GM10266 (cell line): Measurements from ENCODE around the gene ARHGAP4.
A peak's percentile ranks its signal among the peaks of the same experiment; 100 is the strongest.

Source experiments
- DNase-seq: peaks from one replicate; pipeline ENCODE4 v3.0.0; 2012; ENCODE audit errors: extremely low spot score
- CTCF ChIP-seq: IDR thresholded peaks from 2 replicates; pipeline ENCODE4 v1.5.1; 2012; ENCODE audit warnings: mild to moderate bottlenecking, low read depth; ENCODE audit not compliant: control insufficient read depth, insufficient read depth; ENCODE audit errors: missing control alignments

ARHGAP4 gene

DNA sequence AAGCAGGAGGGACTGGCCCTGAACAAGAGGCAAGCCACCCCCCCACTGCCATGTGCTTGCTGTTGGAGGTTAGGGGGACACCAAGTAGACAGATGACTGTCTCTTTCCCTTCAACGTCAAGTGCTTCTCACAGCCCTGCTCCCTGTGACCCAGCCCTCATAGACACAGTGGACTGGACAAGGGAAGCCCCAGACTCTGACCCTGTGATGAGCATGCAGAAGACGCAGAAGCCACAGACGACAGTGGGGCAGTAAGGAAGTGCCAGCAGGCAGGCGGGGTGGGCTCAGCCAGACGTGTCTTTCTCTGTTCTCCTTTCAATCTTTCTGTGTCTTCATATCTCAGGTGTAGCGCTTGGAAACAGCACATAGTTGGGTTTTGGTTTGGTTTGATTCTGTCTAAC is 37.7 kb downstream of the ARHGAP4 start:
- no peak for DNase-seq
- no peak for TF ChIP-seq CTCF

DNA sequence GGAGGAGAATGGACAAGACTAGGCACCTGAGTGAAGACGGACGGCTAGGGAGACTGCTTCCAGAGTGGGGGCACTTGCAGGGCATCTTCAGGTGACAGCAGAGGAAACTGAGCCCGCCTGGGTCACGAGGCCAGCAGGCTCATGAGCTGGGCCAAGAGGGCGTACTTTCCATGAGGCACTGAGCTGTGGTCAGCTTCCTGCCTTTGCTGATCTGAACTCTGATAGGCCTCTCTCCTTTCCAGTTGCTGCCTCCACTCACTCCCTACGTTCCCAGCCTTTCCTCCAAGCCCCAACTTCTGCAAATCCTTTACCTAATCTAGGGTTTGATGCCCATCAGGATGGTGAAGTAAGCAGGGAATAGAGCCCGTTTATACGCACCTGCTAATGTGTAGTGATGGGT is 38.7 kb downstream of the ARHGAP4 start:
- no peak for TF ChIP-seq CTCF
- DNase-seq = no peak

- TF ChIP-seq CTCF = no peak
- DNase-seq = no peak
These were observed 39.1 kb downstream of the ARHGAP4 start for GRCh38 chrX:153886915-153887314.

DNA sequence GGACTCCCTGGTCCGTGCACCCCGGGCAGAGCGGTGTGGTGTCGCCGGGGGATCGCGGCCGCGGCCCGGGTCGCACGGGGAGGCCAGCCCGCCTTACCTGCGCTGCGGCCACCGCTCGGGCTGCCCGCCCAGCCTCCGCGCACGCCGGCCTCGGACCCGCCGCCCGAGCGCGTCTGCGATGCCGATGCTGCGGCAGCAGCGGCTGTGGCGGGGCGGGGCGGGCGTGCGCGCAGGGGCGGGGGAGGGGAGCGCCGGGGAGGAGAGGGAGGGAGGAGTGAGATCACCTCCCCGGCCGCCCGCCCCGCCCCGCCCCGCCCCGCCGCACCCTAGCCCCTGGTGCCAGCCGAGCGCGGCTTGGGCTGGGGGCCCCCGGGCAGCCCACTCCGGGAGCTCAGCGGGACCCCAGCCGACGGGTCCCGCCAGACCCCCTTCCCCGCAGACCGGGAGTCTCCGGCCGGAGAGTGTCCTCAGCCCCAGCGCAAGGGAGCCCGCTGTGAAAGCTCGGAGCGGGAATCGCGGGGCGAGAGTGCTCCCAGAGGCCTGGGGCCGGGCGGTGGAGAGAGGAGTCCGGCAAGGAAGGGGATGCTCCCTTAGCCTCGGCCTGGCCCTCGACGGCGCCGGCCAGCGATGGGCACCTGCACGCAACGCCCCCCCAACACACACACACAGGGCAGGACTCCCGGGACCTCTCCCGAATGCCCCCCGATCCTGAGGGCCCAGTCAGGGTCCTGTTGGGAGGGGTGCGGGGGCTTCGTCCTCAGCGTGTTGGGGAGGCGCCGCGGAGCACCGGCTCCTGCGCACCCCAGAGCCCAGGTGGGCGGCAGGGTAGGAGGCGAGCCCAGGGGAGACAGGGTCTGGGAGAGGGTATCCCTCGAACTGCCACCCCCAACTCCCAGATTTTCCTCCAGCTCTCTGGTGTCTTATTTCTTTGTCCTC is 39.8 kb downstream of the ARHGAP4 start, which contains the start of gene L1CAM:
Gene L1CAM, minus strand, starts transcription at position 206 of the 936 bp plus-strand sequence. CDS start 10,337 bp downstream, outside the sequence.
- no peak for TF ChIP-seq CTCF
- DNase-seq = no peak

DNA sequence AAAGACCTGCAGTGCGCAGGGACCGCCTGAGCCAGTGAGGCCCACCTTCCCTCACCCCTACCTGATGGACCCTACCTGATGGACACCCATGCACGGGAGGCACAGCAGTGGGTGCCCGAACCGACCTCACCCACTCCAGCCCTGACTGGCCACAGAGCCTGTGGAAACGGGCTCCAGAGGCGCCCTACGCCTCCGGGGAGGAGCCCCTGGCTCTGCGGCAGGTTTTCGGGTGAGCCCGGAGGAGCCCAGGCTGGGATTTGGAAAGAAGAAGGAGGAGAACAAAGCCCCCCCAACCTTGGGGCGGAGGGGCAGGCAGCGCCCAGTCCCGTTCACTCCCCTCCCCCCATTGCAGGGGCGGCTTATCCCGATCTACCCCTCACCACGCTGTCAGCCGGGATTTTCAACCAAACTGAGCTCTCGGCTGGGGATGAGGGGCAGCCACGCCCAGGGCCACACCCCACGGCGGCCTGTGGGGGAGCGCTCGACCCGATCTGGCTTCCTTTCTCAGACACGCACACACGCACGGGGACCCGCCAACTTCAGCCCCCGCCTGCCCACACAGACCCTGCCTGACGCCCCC is 40.8 kb downstream of the ARHGAP4 start:
- TF ChIP-seq CTCF = no peak
- no peak for DNase-seq

- peak; percentile 19 for TF ChIP-seq CTCF
- DNase-seq = no peak
These were observed 41.5 kb downstream of the ARHGAP4 start for GRCh38 chrX:153884590-153884989.

- no peak for DNase-seq
- no peak for TF ChIP-seq CTCF
These were observed 41.9 kb downstream of the ARHGAP4 start for GRCh38 chrX:153884136-153884535.
